ENCODE data around the gene SNTG2. TPM values are rescaled to one million over a fixed set of nuclear protein-coding genes. Genes with fewer than 3 reads are reported as not detected.

Gene SNTG2
- total RNA-seq, 4 donors from 2014 or later, result 9.0 to 44.6 (median 30.8) TPM

GRCh38 chr2:1265454-1265853 is 314.8 kb downstream of the SNTG2 start:
- no peak overlapping the region for H3K4me3 ChIP-seq
- no peaks in the 10 kb centered on the region for H3K27me3 ChIP-seq
- H3K9me3 ChIP-seq, result no peaks in the 10 kb centered on the region
- no peaks in the 10 kb centered on the region for H3K36me3 ChIP-seq
- no peaks in the 10 kb centered on the region for H3K4me1 ChIP-seq
- TF ChIP-seq EP300 (IDR thresholded peaks at IDR 0.05) (no peak), POLR2A (IDR thresholded peaks at IDR 0.05) (no peak)
- TF ChIP-seq, protein P1, sequence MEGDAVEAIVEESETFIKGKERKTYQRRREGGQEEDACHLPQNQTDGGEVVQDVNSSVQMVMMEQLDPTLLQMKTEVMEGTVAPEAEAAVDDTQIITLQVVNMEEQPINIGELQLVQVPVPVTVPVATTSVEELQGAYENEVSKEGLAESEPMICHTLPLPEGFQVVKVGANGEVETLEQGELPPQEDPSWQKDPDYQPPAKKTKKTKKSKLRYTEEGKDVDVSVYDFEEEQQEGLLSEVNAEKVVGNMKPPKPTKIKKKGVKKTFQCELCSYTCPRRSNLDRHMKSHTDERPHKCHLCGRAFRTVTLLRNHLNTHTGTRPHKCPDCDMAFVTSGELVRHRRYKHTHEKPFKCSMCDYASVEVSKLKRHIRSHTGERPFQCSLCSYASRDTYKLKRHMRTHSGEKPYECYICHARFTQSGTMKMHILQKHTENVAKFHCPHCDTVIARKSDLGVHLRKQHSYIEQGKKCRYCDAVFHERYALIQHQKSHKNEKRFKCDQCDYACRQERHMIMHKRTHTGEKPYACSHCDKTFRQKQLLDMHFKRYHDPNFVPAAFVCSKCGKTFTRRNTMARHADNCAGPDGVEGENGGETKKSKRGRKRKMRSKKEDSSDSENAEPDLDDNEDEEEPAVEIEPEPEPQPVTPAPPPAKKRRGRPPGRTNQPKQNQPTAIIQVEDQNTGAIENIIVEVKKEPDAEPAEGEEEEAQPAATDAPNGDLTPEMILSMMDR (IDR thresholded peaks at IDR 0.05), result no peak
- DNase-seq (ENCODE audit: low spot score in 2 of 2), result no peak
- WGBS, 2 donors, result 88 to 90% methylated on average over 4 of the region's 4 CpGs
- no peak overlapping the region for H3K27ac ChIP-seq

- H3K27ac ChIP-seq, result no peak overlapping the region
- TF ChIP-seq, protein P1 (IDR thresholded peaks at IDR 0.05), result no peak
- TF ChIP-seq EP300 (IDR thresholded peaks at IDR 0.05), result no peak
- TF ChIP-seq POLR2A (IDR thresholded peaks at IDR 0.05), result no peak
- no peaks in the 10 kb centered on the region for H3K4me1 ChIP-seq
- no peak for DNase-seq (ENCODE audit: low spot score in 2 of 2)
- H3K36me3 ChIP-seq, result no peaks in the 10 kb centered on the region
- no peaks in the 10 kb centered on the region for H3K9me3 ChIP-seq
- WGBS, 2 donors, result 77 to 79% methylated on average over 12 of the region's 12 CpGs
- H3K4me3 ChIP-seq, result no peak overlapping the region
- no peaks in the 10 kb centered on the region for H3K27me3 ChIP-seq
Observed at GRCh38 chr2:1266351-1266750, 315.7 kb downstream of the SNTG2 start.

GRCh38 chr2:1268034-1268433 is 317.4 kb downstream of the SNTG2 start:
- Histone ChIP-seq H3K27ac (no peak overlapping the region), H3K4me3 (no peak overlapping the region), H3K36me3 (no peaks in the 10 kb centered on the region), H3K9me3 (no peaks in the 10 kb centered on the region), H3K27me3 (no peaks in the 10 kb centered on the region), H3K4me1 (no peaks in the 10 kb centered on the region)
- TF ChIP-seq POLR2A (IDR thresholded peaks at IDR 0.05) (no peak), EP300 (IDR thresholded peaks at IDR 0.05) (no peak)
- TF ChIP-seq, protein P1 (IDR thresholded peaks at IDR 0.05), result no peak
- WGBS, 2 donors, result 81 to 83% methylated on average over 7 of the region's 7 CpGs
- no peak for DNase-seq (ENCODE audit: low spot score in 2 of 2)

DNA sequence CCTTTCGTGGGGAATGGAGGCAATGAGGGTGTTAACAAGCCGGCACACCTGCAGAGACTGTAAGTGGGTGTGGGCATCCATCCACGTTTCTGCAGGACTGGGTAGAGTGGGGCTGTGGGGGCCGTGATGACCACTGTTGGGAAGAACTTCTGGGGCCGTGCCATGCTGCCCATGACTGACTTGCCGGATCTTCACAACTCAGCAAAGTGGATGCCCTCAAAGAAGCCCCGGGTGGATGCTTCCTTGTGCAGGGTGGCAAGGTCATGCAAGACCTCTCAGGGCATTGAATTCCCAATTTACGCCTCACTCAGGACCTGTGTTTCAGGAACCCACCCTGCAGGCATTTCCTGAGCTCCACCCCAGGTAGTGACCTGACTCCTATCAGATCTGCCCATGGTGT is 319.2 kb downstream of the SNTG2 start:
- DNase-seq (ENCODE audit: low spot score in 2 of 2), result no peak

DNA sequence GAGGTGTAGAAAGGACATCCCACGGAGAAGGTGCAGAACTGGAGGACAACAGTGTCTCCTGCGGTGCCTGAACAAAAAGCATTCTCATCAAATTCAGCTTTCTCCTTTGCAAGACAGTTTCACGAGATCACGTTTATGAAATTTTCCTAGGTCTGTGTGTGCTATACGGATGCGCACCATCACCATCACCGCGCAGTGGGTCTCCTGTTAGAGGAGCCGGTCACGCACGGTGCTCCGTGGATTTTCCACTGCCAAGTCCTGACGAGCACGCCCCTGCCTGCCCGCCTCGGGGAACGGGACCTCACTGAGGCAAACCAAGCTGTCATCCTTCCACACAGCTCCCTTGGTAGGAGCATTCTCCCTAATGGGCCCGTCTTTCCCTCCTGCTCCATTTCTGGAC is 322.2 kb downstream of the SNTG2 start:
- no peaks in the 10 kb centered on the region for H3K4me1 ChIP-seq
- no peaks in the 10 kb centered on the region for H3K36me3 ChIP-seq
- no peak overlapping the region for H3K27ac ChIP-seq
- peaks cover 0 to 25% (median 3%) of the 10 kb centered on the region in 4 donors for H3K9me3 ChIP-seq
- H3K4me3 ChIP-seq, result no peak overlapping the region
- DNase-seq (ENCODE audit: low spot score in 2 of 2), result no peak
- no peak for TF ChIP-seq POLR2A (IDR thresholded peaks at IDR 0.05)
- no peak for TF ChIP-seq EP300 (IDR thresholded peaks at IDR 0.05)
- TF ChIP-seq, protein P1 (IDR thresholded peaks at IDR 0.05), result no peak
- H3K27me3 ChIP-seq, result no peaks in the 10 kb centered on the region
- 92 to 95% methylated on average over 18 of the region's 18 CpGs for WGBS, 2 donors

More for the DNA sequence above, 319.2 kb downstream of the SNTG2 start:
- Histone ChIP-seq H3K4me3 (no peak overlapping the region), H3K36me3 (no peaks in the 10 kb centered on the region), H3K27ac (no peak overlapping the region), H3K9me3 (peaks cover 0 to 10% (median 0%) of the 10 kb centered on the region in 4 donors), H3K27me3 (no peaks in the 10 kb centered on the region), H3K4me1 (no peaks in the 10 kb centered on the region)
- no peak for TF ChIP-seq POLR2A (IDR thresholded peaks at IDR 0.05)
- TF ChIP-seq, protein P1 (IDR thresholded peaks at IDR 0.05), result no peak
- TF ChIP-seq EP300 (IDR thresholded peaks at IDR 0.05), result no peak
- WGBS, 2 donors, result 66 to 81% methylated on average over 8 of the region's 8 CpGs

Measured in tibial nerve (tissue), 4 donors.